GM23248 (cell line): ENCODE results near the gene TMEM115.

Source experiments
- EZH2 ChIP-seq: fragments of 200-600 bp; sonication (generic); IDR thresholded peaks from 2 replicates; pipeline ENCODE4 v1.6.1; 2018; ENCODE audit warnings: antibody characterized with exemption, mild to moderate bottlenecking; ENCODE audit not compliant: insufficient read depth, poor library complexity, severe bottlenecking
- EZH2phosphoT487 ChIP-seq: fragments of 200-600 bp; sonication (generic); IDR thresholded peaks from 2 replicates; pipeline ENCODE4 v1.6.1; 2018; ENCODE audit warnings: antibody characterized with exemption, moderate library complexity, mild to moderate bottlenecking, low read depth; ENCODE audit not compliant: insufficient read depth

DNA sequence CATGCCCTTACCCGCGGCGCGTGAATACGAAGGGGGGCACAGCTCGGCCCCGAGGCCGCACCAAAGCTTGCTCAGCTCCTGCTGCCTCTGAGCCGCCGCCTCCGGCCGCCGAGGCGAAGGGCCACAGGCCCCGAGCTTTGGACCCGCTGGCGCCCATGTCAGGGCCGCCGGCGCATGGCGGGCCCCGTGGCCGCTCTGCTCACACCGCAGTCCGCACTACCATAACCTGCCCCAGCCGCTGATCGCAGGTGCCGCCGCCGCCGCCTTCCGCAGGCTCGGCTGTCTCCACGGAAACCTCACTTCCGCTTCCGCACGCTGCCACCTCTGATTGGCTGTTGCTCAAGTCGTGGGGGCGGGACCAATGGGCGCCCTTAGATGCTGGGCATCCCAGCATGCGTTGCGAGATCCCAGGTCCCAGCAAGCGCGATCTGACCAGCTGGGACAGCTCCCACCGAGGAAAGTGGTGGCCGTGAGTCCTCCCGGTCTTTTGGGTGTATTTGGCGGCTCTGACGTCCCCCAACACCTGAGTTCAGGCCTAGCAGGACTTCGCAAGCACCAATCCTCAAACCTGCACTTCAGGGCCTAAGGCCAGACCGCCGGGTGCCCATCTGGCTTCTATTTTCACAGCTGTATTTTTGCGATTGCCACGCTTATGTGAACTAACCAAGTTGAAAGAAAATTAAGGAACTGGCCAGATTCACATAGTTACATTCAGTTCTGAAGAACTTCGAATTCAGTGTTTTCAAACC, 31.2 kb downstream of the TMEM115 start, which contains the start of gene TUSC2:
- no peak for TF ChIP-seq EZH2
- no peak for TF ChIP-seq EZH2phosphoT487
